ENCODE results near the gene HEATR5A.

HEATR5A gene

GRCh38 chr14:31300296-31300695 lies 120.1 kb downstream of the HEATR5A start:
- Histone ChIP-seq H3K36me3 (ENCODE audit: control insufficient read depth, insufficient read depth, low read length) (no peaks in the 10 kb centered on the region), H3K27me3 (replicated peaks; ENCODE audit: control insufficient read depth, insufficient read depth, low read length) (no peaks in the 10 kb centered on the region), H3K4me3 (replicated peaks; ENCODE audit: low read depth, low read length) (no peak overlapping the region)
- no peak for TF ChIP-seq CTCF (IDR thresholded peaks at IDR 0.05; ENCODE audit: insufficient read depth, low read length, poor library complexity, severe bottlenecking)
- no peak for DNase-seq (ENCODE audit: extremely low read depth, insufficient read length)

- no peak for TF ChIP-seq CTCF (IDR thresholded peaks at IDR 0.05; ENCODE audit: insufficient read depth, low read length, poor library complexity, severe bottlenecking)
- Histone ChIP-seq H3K4me3 (replicated peaks; ENCODE audit: low read depth, low read length) (no peak overlapping the region), H3K27me3 (replicated peaks; ENCODE audit: control insufficient read depth, insufficient read depth, low read length) (no peaks in the 10 kb centered on the region), H3K36me3 (ENCODE audit: control insufficient read depth, insufficient read depth, low read length) (no peaks in the 10 kb centered on the region)
- no peak for DNase-seq (ENCODE audit: extremely low read depth, insufficient read length)
These were observed 122.5 kb downstream of the HEATR5A start for GRCh38 chr14:31297701-31298344.

- DNase-seq (ENCODE audit: extremely low read depth, insufficient read length) = no peak
- TF ChIP-seq CTCF (IDR thresholded peaks at IDR 0.05; ENCODE audit: insufficient read depth, low read length, poor library complexity, severe bottlenecking) = no peak
- H3K4me3 ChIP-seq (replicated peaks; ENCODE audit: low read depth, low read length) = no peak overlapping the region
- no peaks in the 10 kb centered on the region for H3K36me3 ChIP-seq (ENCODE audit: control insufficient read depth, insufficient read depth, low read length)
- H3K27me3 ChIP-seq (replicated peaks; ENCODE audit: control insufficient read depth, insufficient read depth, low read length) = no peaks in the 10 kb centered on the region
These were observed 123.2 kb downstream of the HEATR5A start for GRCh38 chr14:31297112-31297511.

GRCh38 chr14:31294746-31295405 lies 125.5 kb downstream of the HEATR5A start:
- Histone ChIP-seq H3K4me3 (replicated peaks; ENCODE audit: low read depth, low read length) (no peak overlapping the region), H3K36me3 (ENCODE audit: control insufficient read depth, insufficient read depth, low read length) (no peaks in the 10 kb centered on the region), H3K27me3 (replicated peaks; ENCODE audit: control insufficient read depth, insufficient read depth, low read length) (no peaks in the 10 kb centered on the region)
- DNase-seq (ENCODE audit: extremely low read depth, insufficient read length) = no peak
- TF ChIP-seq CTCF (IDR thresholded peaks at IDR 0.05; ENCODE audit: insufficient read depth, low read length, poor library complexity, severe bottlenecking) = no peak

- no peak for DNase-seq (ENCODE audit: extremely low read depth, insufficient read length)
- Histone ChIP-seq H3K27me3 (replicated peaks; ENCODE audit: control insufficient read depth, insufficient read depth, low read length) (no peaks in the 10 kb centered on the region), H3K4me3 (replicated peaks; ENCODE audit: low read depth, low read length) (no peak overlapping the region), H3K36me3 (ENCODE audit: control insufficient read depth, insufficient read depth, low read length) (no peaks in the 10 kb centered on the region)
- TF ChIP-seq CTCF (IDR thresholded peaks at IDR 0.05; ENCODE audit: insufficient read depth, low read length, poor library complexity, severe bottlenecking) = no peak
These were observed 127.3 kb downstream of the HEATR5A start for GRCh38 chr14:31292937-31293616.
